HG02678 (cell line): ENCODE results near the gene PLCB4.

Experiments
- ATAC-seq: cut with Tn5 transposase; IDR thresholded peaks from one replicate; pipeline ENCODE4 v1.9.1; 2021; ENCODE audit warnings: mild to moderate bottlenecking, moderate library complexity; ENCODE audit not compliant: unreplicated experiment

The PLCB4 gene

DNA sequence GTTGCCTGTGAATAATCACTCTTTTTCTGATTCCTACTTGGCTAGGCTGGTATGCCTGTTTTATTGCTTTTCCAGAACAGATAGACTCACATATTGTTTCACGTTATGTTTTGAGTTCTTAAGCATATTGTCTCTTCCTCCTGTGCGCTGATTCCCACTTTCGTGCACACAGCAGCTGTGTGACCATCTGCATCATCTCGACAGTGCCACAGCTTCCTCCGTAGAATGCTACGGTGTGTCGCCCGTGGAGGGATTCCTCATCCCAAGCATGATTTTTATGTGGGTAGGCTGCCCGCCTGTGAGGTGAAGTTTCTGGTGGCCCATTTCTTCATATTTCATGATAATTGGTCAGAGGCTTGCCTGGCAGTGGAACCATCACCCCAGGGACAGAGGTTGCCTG, 31.8 kb downstream of the PLCB4 start:
- no peak for ATAC-seq

DNA sequence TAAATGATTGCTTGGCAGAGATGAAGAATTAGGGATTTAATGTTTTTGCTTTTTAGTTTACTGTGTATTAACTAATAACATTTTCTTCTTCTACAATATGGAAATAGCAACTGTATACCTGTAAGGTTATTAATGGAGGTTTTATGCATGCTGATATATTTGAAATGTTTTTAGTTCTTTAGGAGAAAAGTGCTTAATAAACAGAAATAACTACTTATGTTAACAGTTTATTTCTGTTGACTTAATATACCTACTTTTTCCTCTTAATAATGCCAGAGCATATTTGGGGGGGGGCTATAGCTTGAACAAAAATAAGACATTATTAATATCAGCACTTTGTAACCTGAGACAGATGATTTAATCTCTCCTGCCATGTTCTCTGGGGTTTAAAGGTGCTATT, 33.6 kb downstream of the PLCB4 start:
- no peak for ATAC-seq

DNA sequence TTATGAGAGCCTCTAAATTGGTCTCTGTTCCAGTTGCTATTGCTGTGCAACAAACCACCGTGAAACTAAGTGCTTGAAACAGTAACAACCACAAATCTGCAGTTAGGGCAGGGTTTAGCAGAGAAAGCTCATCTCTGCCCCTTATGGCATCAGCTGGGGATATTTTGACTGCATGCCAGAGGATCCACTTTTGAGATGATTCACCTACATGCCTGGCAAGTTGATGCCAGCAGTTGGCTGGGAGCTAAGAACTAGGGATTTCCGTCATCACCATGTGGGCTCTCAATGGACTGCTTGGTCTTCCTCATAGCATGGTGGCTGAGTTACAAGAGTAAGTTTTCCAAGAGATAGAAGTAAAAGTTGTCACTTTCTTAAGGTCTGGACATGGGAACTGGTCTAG, 35.1 kb downstream of the PLCB4 start:
- ATAC-seq = no peak

DNA sequence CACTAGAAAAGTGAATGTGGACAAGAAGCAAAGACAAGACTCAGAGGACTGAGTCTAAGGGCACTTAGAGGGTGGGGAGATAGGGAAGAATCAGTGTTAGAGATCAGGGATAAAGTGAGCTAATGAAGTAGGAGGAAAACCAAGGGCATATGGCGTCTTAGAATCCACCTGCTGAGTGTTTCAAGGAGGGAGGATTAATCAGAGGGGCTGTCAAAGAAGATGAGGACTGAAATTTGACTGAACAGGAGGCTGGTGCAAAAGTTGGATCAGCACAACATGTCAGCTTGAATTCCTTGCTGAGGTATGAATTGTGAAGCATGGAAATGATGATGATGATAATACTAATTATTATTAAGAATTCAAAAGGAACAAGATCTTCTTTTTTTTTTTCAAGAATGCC, 39.4 kb downstream of the PLCB4 start:
- no peak for ATAC-seq

DNA sequence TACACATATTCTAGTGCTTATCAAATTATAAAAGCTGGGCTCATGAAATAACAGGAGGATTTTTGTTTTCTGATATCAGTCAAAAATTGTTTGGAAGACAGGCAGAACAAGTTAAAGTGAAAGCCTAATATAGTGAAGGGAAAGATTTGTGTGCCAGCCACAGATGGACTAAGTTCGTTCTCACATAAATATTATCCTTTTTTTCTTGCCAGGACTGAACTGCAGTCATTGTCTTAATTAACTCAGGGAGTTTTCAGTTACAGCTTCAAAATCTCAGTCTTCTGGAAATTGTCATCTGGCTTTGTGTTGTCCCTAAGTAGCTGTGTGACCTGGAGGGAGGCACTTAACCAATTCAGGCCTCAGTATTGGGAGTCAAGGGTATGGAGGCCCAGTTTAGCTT, 40.7 kb downstream of the PLCB4 start:
- ATAC-seq = no peak

DNA sequence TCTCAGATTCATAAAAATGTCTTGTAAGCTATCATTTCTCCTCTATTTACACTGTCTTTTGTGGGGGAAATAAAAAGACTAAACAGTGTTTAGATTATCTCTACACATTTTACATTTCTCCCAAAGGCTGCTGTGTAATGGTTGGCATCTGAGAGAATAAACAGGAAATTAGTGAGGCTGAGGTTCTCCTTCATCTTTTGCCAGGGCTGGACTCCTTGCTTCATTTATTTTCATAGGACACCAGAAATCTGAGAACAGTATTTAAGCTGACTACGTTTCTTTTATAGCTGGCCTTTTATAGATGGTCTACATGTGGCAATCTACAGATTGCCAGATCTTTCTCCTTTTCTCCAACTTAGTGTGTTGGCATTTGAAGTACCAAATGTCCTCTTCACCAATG, 41.5 kb downstream of the PLCB4 start:
- no peak for ATAC-seq

DNA sequence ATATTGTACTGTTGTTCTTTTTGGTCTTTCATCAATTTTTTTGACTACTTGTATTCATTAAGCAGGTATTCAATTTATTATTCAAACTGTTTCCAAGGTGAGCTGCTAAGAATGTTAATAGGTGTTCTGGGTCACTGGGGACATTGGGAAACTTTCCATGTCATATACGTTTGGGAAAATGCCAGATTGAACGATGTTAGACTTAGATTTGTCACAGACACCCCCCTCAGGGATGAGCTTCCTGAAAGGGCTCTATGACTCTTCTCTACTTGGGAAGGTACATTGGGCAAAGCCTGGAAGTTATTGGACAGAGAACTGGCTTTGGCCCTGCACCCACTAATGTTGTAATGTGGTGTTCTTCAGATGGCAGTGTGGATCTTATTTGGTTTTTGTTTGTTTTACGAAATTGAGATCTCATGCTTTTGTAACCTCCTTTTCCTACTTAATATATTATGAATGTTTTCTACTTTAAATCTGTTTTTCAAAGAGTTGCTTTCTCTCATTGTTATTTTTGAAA, 42.1 kb downstream of the PLCB4 start:
- no peak for ATAC-seq

DNA sequence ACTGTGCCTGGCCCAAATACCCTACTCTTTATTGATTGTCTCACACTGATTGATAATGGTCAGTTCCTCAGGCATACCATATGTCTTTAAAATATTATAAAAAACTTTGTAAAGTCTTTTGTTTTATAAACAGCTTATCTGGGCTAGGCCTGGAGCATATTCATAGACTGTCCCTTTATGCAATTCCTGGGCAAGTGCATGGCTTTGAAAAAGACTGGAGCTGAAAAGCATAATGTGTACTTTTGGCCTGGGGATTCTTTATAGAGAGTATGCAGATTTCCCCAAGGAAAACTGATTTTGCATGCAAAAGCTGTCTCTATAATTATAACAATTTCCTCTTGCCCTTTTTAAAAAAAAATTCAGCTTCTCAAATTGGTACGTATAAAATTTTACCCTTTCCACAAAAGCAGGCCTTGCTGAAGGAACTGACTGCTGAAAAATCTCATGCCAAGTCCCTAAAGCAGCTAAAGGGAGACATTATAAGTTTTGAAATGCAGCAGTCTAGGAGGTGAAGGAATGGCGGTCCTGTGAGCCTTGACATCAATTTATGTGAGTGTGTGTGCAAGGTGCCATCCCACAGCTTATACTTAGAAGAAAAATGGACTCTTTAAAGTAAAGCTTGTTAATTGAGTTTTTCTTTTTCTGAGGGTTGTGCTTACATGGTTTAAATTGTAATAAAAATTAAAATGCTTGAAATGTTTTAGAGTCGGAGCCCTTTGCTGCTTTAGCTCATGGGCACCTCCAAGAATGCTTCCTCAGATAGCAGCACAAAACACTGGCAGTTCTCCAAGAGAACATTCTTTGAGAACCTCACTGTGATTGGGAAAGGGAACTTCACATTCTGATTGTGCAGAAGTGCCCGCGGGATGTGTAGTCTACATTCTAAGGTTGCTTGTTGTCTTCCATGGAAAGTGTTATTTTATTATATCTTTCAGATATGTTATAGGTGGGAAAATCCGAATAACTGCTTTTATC, 43.9 kb downstream of the PLCB4 start:
- ATAC-seq = no peak

DNA sequence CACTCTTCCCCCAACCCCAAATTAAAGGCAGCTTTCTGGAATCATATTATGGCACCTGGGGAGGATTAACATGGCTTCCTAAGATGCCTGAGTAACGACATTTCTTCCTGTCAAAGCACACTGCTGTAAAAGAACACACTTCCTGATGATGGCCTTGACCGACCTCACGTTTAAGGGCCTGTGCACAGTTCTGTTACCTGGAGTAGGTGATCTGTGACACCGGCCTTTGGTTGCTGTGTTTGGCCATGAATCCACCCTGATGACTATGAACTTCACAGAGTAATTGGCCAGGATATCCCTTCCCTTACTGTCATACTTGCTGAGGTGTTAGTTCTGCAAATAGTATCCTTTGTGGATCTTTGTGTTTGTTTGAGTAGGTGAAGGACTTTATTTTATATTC, 45.8 kb downstream of the PLCB4 start:
- no peak for ATAC-seq

DNA sequence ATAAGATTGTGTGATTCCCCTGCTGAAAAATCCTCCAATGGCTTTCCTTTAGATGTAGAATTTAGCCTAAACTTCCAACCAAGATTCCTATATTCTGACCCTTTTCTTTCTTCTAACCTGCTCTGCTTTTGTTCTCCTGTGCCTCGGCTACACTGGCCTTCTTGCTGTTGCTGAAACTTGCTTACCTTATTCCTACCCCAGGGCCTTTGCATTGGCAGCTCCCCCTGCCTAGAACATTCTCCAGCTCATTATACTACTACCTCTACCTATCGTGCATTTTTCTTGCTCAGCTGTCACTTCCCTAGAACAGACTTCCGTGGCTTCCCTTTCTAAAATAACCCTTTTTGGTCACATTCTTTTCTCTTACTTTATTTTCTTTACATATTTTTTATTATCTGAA, 48.7 kb downstream of the PLCB4 start:
- no peak for ATAC-seq

DNA sequence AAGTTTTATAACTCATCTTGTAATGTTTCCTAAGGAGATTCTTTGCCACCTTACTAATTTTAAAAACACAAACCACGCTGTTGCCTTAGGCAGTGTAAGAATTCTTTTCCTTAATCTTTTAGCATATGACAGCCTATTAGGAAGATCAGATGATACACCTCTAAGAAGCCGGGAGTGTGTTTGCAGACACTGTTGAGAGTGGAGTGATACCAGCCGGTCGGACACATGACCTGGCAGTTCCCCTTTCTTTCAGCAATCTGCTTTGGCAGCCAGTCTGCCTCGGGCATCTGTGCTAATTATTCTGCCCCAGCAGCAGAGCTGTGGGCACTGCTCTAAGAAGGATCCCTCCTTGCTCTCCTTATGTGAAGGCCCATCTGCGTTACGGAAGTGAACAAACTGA, 50.9 kb downstream of the PLCB4 start:
- ATAC-seq = no peak

DNA sequence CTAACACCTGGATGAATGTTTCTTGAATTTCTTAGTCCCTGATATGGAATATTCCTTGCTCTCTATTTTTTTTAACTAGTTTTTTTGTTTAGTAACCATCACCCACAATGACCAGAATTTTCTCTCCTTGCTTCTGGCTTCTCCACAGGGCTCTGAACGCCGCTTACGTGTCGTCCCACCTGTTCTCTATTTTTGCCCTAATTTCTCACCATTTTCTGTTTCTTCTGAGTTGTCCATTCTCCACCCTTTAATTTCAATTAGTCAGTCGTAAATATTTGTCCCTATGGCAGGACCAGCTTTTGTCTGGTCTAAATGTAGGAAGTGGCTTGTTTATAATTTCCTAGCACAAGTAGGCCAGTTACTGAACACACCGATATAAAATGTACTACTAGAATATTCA, 52.3 kb downstream of the PLCB4 start:
- no peak for ATAC-seq

DNA sequence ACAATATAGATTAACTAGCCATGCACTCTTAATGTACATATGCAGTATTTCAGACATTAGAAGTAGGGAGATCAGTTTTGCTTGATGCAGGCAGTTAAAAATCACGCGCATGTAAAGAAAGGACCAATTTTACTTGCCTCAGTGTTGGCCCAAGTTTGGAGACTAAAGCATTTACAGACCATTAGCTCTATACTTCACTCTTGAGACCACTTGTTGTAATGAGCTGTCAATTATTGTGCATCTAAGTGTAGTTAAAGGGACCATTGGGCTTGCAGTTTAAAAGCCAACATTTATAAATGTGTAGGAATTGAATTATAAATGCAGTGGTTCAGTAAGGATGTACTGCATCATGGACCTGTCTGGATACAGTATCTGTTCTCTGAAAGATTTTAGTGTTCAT, 53.7 kb downstream of the PLCB4 start:
- no peak for ATAC-seq

DNA sequence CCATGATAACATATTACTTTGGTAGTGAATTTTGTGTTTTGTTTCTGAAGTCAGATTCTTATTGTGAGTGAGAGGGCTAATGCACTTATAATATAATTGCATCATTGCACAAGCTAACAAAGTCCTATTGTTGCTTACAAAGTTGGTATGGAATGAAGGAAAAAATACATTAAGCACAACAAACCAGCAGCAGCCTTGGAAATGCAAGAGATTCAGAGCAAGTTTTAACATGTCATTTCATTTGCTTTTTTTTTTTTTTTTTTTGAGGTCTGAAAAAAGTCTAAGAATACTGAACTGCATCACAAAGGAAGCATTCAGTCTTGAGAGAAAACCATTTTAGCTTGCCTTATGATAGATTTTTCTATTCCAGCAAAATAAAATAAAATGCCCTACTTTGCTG, 57.6 kb downstream of the PLCB4 start:
- ATAC-seq = no peak

DNA sequence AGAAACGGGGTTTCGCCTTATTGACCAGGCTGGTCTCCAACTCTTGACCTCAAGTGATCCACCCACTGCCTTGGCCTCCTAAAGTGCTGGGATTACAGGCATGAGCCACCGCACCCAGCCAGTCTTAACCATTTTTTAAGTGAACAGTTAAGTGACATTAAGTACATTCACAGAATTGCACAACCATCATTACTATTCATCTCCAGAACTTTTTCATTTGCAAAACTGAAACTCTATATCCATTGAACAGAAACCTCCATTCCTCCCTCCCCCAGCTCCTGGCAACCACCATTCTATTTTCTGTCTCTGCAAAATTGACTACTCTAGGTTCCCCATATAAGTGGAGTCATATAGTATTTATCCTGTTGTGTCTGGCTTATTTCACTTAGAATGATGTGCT, 59.7 kb downstream of the PLCB4 start:
- no peak for ATAC-seq

DNA sequence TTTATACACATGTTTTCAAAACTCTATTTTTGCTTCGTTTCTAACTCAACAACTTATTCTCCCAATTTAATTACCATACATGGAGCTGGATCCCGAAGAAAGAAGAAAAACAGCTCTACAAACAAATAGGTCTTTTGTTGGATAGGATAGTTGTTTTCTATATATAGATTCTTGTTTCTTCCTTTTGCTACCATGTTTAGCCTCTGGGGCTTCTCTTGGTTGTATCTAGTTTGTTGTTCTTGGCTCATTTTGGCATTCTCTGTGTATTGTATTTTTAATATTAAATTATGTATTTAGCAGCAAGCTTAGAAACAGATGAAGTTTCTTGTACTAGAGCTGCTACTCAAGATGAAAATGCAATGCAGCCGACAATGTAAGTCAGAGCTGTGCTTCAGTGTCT, 60.9 kb downstream of the PLCB4 start:
- ATAC-seq = no peak

DNA sequence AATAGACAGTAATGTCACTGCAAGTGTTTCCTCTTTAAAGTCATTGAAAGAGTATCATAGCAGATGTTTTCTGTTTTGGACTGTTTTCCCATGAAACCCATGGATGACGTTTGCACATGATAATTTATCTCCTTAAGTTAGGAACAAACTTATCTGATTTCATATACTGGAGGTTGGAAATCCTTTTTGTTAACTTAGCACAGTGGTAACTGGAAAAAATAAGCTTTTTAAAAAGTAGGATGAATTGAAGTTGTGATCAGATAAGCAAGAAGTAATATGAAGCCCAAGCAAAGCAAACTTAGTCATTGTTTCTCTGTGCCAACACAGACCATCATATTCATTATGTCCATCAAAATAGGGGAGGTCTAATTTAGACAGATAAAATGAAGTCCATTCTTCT, 61.6 kb downstream of the PLCB4 start:
- no peak for ATAC-seq

DNA sequence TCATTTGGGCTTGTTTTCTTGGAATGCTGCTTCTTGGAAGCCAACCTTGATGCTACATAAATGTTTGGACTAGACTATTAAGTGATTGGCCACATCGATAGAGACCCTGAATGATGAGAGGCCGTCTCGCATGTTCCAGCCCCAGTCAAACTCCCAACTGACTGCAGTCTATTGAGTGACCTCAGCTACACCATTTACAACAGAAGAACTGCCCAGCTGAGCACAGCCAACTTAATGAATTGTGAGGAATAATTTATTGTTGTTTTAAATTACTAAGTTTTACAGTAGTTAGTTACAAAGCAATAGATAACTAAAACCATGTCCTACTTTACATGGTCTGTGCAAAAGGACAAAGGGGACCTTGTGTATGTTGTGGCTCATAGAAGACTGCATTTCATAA, 63.0 kb downstream of the PLCB4 start:
- ATAC-seq = no peak

DNA sequence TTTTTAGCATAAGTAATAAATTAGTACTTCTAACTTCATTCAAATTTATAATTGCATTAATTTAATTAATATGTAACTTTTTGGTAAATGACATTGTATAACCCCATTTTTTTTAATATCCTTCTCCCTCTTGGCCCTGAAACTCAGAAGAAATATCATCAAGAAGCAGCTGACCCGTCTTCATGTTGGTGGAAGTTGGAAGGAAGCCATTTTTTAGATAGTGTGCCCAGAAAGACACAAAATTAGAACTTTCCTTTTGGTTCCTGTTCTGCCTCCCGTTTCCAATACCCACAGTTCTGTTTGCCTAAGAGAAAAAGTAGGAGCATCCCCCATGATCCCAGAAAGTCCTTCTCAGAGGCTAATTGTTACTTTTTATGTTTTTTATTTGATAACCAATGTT, 65.5 kb downstream of the PLCB4 start:
- no peak for ATAC-seq

DNA sequence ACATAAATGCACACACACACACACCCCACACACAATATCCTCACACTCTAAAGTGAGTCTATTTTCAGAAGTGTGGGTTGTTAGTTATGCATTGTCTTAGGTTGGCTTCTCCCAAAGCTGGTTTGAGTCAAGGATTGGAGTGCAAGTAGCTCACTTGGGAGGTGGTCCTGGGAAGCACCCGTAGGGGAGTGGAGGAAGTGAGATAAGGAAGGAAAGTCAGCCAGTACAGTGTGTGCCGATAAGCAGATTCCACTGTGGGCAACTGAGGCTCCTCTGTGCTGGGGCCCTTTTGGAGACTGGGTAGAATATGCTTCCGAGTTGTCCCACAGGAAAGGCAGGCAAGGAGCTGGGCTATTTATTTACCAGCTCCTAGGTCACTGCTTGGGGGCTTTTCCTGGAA, 67.2 kb downstream of the PLCB4 start:
- no peak for ATAC-seq

DNA sequence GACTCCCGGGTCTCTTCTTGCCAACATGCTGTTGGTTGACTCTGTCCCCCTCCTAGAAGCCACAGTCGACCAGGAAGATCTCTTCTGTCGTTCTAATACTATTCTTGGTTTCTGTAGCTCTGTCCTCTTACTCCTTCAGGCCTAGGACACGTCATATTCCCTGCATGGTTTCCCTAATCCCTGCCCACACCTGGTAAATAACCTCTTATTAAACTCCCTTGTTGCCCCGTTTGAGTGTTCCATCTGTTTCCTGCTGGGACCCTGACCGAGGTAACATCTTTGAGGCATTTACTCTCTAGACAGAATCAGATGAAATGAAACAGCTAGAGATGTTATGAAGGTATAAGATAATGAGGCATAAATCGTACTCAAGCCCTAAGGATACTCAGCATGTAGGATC, 68.1 kb downstream of the PLCB4 start:
- no peak for ATAC-seq

DNA sequence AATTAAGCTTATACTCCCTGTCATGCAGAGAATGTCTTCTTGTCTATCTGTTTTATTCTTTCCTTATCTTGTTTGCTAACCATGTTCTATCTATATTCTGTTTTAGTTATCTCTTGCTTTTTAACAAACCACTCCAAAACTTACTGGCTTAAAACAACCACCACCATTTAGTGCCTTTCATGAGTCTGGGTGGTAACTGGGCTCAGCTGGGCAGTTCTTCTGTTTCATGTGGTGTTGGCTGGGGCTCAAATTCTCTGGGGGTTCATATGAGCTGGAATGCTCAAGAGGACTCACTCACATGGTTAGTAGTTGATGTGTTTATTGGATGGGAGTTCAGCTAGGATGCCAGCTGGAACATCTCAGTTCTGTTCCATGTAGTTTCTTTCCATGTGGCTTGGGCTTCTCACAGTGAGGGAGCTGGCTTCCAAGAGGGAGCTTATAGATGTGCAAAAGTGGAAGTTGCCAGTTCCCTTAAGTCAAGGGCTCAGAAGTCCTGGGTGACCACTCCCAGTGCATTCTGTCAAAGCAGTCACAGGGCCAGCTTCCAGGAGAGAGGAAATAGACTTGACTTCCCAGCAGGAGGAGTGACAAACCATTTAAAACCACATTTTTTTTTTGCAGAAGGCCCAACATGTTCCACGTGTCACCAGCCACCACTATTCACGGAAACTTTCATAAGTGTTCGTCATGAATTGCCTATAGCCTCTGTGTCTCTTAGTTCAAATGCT, 70.4 kb downstream of the PLCB4 start:
- ATAC-seq = no peak
